ENCODE data around the gene ZNF350.
A peak's percentile ranks its signal among the peaks of the same experiment; 100 is the strongest.
"Not testable (repeated sequence)": the region's sequence is repeated elsewhere in the genome, so short reads cannot be mapped to it uniquely, and the experiment has no call there.

ZNF350 gene

DNA sequence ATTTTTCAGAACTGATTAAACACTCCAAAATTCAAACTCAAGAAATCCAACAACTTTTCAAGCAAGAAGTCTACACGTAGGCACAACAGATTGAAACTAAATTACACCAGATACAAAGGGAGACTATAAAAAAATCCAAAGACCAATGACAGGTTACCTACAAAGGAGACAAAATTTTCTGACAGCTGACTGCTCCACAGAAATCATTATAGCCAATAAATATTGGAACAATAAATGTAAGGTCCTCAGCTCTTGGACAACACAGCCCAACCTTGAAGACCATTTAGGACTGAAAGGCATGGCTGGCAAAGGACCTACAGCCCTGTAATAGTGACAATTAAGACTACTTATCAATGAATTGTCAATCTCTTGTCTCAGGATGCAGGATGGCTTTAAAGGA, 15.9 kb downstream of the ZNF350 start:
- no peak for DNase-seq

DNA sequence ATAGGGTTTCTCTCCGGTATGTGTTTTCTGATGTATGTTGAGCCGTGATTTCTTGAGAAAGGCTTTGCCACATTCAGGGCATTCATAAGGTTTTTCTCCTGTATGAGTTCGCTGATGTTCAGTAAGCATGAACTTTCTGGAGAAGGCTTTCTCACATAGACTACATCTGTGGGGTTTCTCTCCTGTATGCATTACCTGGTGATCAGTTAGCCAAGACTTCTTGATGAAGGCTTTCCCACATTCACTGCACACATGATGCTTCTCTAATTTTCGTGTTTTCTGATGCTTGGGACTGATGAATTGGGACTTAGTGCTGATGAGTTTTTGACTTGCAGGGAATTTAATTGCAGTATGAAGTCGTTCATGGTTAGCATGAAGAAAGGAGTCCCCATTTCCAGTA, 21.1 kb downstream of the ZNF350 start:
- DNase-seq, result no peak

DNA sequence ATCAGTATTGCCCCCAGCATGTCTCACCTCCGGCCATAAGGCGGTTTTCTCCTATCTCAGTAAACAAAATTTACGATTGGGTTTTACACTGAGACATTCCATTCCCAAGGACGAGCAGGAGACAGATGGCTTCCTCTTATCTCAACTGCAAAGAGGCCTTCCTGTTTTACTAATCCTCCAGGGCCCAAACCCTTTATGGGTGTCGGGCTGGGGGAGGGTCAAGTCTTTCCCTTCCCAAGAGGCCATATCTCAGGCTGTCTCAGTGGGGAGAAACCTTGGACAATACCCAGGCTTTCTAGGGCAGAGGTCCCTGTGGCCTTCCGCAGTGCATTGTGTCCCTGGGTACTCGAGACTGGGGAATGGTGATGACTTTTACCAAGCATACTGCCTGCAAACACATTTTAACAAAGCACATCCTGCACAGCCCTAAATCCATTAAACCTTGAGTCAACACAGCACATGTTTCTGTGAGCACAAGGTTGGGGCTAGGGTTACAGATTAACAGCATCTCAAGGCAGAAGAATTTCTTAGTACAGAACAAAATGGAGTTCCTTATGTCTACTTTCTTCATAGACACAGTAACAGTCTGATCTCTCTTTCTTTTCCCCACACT, 25.9 kb downstream of the ZNF350 start:
- DNase-seq, result not testable (repeated sequence)

DNA sequence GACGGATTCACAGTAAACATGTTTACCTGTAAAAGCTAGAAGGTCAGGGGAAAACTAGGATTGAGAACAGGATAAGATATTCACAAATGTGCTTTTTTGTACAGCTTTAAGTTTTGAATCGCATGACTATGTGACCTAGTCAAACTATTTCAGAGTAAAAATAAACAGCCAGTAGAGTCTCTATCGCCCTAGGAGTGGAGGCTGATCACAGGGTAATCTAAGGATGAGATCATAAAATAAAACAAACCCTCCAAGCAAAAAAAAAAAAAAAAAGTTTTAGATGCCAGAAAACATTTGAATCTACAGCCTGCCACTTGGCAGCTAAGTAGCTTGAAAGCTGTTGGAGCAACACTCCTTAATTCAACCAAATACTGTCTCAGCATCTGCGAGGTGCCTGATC, 26.8 kb downstream of the ZNF350 start:
- DNase-seq, result no peak

DNA sequence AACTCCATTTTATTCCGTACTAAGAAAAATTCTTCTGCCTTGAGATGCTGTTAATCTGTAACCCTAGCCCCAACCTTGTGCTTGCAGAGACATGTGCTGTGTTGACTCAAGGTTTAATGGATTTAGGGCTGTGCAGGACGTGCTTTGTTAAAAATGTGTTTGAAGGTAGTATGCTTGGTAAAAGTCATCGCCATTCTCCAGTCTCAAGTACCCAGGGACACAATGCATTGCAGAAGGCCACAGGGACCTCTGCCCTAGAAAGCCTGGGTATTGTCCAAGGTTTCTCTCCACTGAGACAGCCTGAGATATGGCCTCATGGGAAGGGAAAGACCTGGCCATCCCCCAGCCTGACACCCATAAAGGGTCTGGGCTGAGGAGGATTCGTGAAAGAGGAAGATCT, 28.8 kb downstream of the ZNF350 start:
- DNase-seq, result not testable (repeated sequence)

DNA sequence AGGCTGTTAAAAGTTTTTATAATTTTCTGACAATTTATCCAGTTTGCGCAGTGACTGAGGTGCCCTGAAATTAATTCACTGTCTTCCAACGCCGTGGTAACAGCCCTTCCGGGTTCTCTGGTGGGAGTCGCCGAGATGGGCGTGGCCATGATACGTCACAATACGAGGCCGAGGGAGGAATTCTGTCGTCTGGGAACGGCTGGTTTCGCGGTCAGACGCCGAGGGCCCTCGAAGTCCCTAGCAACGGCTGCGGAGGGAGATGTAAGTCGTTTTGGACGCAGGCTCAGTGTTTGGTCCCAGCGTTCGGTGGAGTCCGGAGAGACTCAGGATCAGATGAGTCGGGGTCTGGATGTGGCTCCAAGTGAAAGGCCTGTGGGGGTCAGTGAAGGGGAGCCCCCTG, 37.7 kb downstream of the ZNF350 start:
- no peak for DNase-seq

DNA sequence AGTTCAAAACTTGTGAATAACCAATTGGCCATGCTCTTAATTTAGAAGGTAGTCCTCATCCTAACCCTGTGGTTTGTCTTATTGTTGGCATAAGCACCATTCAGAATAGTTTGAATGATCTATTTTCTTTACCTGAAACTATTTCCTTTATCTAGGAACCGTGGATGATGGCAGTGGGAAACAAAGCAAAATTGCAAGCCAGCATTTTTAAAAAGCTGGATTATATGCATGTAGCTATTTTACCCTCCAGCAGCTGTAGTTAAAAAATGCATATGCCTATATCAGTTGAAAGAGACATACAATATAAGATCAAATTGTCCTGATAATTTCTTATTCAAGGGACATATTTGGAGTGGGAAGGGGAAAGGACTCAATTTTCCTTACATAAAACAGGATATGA, 40.0 kb downstream of the ZNF350 start:
- DNase-seq, result no peak

DNA sequence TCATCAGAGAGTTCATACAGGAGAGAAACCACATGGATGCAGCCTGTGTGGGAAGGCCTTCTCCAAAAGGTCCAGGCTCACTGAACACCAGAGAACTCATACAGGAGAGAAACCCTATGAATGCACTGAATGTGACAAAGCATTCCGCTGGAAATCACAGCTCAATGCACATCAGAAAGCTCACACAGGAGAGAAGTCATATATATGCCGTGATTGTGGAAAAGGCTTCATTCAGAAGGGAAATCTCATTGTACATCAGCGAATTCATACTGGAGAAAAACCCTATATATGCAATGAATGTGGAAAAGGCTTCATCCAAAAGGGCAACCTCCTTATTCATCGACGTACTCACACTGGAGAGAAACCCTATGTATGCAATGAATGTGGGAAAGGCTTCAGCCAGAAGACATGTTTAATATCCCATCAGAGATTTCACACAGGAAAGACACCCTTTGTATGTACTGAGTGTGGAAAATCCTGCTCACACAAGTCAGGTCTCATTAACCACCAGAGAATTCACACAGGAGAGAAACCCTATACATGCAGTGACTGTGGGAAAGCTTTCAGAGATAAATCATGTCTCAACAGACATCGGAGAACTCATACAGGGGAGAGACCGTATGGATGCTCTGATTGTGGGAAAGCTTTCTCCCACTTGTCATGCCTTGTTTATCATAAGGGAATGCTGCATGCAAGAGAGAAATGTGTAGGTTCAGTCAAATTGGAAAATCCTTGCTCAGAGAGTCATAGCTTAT, 41.7 kb downstream of the ZNF350 start:
- no peak for DNase-seq

DNA sequence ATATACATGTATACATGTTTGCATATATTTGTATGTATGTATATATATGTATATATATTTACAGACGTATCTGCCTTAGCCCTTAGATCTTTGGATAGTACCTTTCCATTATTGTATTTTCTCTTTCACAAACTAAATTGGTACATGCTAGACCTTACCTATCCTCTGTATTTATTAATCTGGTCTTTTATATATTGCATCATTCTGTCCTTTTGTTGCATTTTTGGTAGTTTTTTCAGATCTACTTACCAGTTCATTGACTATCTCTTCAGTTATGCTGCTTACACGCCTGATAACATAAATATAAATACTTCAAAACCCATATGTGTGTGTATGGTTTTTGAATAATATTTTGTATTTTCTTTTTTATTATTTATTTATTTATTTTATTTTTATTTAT, 47.7 kb downstream of the ZNF350 start:
- no peak for DNase-seq

DNA sequence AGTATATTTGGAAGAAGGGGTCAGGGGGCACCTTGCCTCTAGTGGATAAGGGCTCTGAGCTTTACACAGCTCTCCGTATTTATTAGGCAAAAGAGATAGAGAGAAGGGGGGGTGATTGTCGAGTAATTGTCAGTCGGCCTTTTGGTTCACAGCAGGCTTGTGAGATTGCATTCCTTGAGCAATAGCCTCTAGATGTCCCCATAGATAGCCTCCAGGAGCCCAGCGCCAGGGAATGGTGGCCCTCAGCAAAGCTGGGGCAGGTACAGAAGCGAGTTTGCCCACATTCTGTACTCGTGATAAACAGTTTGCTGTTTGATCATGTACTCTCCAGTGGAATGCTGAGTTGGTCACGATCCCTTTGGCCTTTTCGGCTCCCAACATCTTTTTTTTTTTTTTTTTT, 54.7 kb downstream of the ZNF350 start:
- no peak for DNase-seq

DNA sequence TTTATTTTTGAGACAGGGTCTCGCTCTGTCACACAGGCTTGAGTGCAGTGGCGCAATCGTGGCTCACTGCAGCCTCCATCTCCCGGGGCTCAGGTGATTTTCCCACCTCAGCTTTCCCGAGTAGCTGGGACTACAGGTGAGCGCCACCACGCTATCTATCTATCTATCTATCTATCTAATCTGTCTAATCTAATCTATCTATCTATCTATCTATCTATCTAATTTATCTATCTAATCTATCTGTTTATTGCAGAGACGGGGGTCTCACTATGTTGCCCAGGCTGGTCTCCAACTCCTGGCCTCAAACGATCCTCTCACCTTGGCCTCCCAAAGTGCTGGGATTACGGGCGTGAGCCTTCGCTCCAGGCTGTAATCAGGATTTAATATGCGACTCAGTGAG, 58.8 kb downstream of the ZNF350 start:
- DNase-seq, result no peak

DNA sequence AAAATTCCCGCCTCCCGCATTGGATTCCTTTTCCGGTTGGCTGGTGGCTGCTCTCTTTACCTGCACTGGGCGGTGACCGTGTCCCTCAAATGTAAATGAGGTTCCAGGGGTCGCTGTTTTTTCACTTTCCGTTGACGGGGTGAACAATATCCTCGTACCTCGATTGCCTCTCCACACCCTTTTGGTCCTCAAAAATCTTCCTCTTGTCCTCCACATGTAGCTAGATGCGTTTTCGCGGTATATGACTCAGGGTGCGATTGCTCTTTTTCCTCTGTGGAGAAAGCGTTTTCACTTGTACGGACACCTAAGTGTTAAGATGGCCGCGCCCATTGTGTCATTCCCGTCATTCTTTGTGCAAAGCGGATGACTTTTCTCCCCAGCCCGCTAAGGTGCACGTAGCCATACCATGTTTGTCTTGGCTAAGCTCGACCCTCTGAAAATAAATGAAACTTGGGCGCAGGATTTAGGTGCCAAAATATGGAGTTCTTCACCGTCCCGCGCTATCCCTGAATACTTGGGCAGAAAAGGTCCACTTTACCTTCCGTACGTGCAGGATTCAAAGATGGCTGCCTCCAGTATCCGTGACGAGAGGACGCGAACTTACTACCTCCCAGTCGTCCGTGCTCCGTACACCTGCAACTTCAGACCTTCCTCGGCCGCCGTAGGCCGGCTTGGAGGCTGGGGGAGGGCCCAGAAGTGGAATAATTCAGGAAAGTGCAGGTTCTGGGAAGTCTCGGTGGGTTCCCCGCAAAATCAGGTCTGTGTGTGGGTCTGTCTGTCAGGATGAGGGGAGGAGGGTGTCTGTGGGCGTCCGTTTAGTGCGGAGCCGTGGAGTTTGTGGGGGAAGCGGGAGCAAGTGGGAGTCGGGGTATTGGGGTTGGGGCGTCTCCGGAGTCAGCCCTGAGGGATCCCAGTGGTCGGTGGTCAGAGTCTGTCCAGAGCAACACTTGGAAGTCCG, 59.6 kb downstream of the ZNF350 start, which contains the start of gene ZNF613:
Gene ZNF613, plus strand, starts transcription at position 689 of the 958 bp plus-strand sequence. CDS start 8,749 bp downstream, outside the sequence.
- peak; percentile 98 for DNase-seq

DNA sequence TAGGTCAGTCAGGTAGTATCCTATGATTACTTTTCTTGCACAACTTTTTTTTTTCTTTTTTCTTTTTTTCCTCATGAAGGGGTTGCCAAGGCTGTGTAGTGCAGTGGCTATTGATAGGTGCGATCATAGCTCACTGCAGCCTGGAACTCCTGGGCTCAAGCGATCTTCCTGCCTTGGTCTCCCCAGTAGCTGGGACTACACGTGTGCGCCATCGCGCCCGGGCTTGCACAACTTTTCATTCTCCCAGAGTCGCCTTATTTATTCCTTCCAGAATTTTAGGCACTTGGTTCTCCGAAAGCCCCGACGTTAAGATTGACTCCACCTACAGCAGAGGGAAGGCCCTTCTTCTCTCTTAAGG, 60.2 kb downstream of the ZNF350 start:
- no peak for DNase-seq

DNA sequence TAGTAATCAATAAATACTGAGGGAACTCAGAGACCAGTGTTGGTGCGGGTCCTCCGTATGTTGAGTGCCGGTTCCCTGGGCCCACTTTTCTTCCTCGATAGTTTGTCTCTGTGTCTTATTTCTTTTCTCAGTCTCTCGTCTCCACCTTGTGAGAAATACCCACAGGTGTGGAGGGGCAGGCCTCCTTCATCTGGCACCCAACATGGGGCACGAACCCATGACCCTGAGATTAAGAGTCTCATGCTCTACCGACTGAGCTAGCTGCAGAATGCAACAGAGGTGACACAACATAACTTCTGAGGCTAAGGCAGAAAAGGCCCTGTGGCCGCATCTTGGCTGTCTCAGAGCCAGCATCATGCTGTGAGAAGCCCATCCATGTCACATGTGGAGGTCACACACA, 64.7 kb downstream of the ZNF350 start:
- no peak for DNase-seq

DNA sequence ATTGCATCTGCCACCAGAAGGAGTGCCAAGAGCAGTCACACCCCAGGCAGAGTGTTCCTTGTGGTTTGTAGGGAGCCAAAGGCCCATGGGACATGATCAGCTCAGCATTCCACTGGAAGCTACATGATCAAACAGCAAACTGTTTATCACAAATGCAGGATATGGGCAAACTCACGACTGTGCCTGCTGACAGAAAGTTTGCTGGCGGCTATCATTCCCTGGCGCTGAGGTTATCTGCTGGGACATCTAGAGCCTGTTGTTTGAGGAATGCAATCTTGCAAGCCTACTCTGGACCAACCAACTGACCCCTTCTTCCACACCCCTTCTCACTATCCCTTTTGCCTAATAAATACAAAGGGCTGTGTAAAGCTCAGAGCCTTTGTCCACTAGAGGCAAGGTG, 67.0 kb downstream of the ZNF350 start:
- DNase-seq, result no peak

DNA sequence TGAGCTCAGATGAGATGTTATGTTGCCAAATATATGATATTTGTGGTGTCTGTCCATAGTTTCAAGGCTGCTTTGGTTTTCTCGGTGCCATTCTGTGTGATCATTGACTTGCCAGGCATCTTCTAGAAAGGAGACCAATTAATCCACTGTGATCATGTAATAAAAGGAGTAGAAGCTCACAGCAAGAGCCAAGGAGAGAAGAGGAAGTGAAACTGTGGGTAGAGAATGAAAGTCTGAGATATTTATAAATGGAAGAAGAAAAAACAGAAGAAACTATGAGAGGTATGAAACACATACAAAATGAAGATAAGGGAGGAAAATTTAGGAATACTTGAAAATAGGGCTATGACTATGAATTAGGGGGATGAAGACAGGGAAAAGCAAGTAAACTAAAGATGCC, 70.5 kb downstream of the ZNF350 start:
- DNase-seq, result no peak

DNA sequence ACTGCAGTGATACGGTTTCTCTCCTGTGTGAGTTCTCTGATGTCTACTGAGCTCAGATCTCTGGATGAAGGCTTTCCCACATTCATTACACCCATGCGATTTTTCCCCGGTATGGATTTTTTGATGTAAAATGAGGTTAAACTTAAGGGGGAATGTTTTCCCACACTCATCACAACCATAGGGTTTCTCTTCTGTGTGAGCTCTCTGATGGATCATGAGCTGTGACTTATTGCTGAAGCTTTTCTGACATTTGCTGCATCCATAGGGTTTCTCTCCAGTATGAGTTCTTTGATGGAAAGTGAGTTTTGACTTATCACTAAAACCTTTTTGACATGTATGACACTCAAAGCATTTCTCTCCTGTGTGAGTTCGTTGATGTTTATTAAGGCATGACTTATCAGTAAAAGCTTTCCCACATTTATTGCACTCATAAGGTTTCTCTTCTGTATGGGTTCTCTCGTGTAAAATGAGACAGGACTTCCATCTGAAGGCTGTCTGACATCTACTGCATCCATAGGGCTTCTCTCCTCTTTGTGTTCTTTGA, 71.2 kb downstream of the ZNF350 start:
- DNase-seq, result no peak

All from NCI-H526 (cell line).